Measurements from ENCODE around the gene CYP2S1. TPM values are rescaled to one million over a fixed set of nuclear protein-coding genes. Genes with fewer than 3 reads are reported as not detected.

The CYP2S1 gene
- total RNA-seq, 1 donor: 0.45 TPM

DNA sequence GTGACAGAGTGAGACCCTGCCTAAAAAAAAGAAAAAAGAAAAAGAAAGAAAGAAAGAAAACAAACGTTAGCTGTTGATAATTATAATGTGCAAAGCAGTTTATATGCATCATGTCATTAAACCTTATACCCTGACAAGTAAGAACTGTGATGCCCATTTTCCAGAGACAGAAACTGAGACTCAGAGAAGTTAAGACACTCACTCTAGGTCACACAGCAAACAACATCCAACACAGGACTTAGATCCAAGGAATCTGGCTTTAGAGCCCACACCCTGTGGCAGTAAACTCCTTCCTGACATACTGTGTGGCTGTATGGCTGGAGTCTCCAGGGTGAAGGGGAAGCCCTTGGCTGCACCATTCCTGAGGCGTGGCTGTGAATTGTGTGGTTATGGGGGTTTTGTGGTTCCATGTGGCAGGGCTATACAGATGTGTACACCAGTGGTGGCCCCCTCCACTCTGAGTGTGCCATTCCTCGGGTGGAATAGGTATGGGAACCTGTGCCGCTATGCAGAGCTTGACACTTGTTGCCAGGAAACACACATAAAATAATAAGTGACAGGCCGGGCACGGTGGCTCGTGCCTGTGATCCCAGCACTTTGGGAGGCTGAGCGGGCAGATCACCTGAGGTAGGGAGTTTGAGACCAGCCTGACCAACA lies 41.6 kb downstream of the CYP2S1 start:
- DNase-seq (ENCODE audit: low read depth): no peak
- TF ChIP-seq, protein P1, sequence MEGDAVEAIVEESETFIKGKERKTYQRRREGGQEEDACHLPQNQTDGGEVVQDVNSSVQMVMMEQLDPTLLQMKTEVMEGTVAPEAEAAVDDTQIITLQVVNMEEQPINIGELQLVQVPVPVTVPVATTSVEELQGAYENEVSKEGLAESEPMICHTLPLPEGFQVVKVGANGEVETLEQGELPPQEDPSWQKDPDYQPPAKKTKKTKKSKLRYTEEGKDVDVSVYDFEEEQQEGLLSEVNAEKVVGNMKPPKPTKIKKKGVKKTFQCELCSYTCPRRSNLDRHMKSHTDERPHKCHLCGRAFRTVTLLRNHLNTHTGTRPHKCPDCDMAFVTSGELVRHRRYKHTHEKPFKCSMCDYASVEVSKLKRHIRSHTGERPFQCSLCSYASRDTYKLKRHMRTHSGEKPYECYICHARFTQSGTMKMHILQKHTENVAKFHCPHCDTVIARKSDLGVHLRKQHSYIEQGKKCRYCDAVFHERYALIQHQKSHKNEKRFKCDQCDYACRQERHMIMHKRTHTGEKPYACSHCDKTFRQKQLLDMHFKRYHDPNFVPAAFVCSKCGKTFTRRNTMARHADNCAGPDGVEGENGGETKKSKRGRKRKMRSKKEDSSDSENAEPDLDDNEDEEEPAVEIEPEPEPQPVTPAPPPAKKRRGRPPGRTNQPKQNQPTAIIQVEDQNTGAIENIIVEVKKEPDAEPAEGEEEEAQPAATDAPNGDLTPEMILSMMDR (IDR thresholded peaks at IDR 0.05; ENCODE audit: insufficient read depth, low read length): no peak
- H3K4me3 ChIP-seq (ENCODE audit: low read depth, low read length): no peak overlapping the region

DNA sequence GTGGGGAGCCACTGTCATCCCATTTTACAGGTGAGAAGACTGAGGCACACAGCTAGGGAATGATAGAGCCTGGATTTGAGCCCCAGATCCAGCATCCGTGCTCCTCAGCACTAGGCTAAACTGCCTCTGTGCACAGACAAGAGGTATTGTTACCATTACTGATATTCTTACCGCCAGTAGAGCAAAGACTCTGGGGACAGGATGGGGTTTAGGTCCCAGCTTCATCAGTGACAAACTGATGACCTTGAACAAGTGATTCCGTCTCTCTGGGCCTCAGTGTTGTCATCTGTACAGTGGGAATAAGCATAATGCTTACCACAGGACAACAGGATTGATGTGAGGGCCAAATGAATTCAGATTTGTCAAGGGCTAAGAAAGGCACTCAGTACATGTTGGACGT lies 42.5 kb downstream of the CYP2S1 start:
- TF ChIP-seq, protein P1 (IDR thresholded peaks at IDR 0.05; ENCODE audit: insufficient read depth, low read length): no peak
- no peak for DNase-seq (ENCODE audit: low read depth)
- H3K4me3 ChIP-seq (ENCODE audit: low read depth, low read length): no peak overlapping the region

DNA sequence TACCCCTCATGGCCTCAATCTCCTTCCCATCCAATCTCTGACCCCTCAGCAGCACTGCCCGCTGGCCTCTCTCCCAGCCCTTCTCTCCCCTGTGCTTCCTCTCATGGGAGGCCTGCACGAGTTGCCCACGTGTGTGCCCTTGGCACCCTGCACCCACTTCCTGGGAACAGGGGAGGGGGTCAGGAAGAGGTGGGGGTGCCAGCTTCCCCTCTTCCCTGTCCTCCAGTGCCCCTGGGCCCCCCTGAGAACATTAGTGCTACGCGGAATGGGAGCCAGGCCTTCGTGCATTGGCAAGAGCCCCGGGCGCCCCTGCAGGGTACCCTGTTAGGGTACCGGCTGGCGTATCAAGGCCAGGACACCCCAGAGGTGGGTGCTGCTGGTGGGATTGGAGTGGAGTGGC lies 45.2 kb downstream of the CYP2S1 start:
- TF ChIP-seq, protein P1 (IDR thresholded peaks at IDR 0.05; ENCODE audit: insufficient read depth, low read length): no peak
- no peak for DNase-seq (ENCODE audit: low read depth)
- no peak overlapping the region for H3K4me3 ChIP-seq (ENCODE audit: low read depth, low read length)

DNA sequence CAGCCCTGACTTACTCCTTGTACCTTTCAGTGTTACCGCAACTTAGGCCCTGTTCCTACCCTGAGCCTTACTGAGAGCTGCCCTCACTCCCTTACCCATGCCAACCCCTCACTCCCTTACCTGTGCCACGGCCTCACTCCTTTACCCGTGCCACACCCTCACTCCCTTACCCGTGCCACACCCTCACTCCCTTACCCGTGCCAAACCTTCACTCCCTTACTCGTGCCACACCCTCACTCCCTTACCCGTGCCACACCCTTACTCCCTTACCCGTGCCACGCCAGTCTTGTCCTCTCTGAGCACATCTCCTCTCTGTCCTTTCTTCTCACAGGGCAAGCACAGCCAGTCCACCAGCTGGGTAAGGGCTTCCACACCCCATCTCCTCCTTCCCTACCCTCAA lies 46.3 kb downstream of the CYP2S1 start:
- TF ChIP-seq, protein P1 (IDR thresholded peaks at IDR 0.05; ENCODE audit: insufficient read depth, low read length): no peak
- H3K4me3 ChIP-seq (ENCODE audit: low read depth, low read length): no peak overlapping the region
- no peak for DNase-seq (ENCODE audit: low read depth)

DNA sequence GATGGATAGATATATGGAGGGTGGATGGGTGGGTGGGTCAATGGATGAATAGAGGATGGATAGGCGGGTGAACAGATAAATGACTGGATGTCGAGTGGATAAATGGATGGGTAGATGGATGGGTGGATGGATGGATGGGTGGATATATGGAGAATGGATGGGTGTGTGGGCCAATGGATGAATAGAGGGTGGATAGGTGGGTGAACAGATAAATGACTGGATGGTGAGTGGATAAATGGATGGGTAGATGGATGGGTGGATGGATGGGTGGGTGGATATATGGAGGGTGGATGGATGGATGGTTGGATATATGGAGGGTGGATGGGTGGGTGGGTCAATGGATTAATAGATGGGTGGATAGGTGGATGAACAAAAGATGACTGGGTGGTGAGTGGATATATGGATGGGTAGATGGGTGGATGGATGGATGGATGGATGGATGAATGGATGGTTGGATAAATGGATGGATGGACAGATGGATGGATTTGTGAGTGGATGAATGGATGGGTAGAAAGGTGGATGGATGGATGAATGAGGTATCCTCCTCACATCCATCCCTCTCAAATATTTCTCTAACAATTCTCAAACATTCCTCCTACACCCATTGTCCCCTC lies 47.0 kb downstream of the CYP2S1 start:
- H3K4me3 ChIP-seq (ENCODE audit: low read depth, low read length): no peak overlapping the region
- TF ChIP-seq, protein P1 (IDR thresholded peaks at IDR 0.05; ENCODE audit: insufficient read depth, low read length): no peak
- DNase-seq (ENCODE audit: low read depth): no peak

DNA sequence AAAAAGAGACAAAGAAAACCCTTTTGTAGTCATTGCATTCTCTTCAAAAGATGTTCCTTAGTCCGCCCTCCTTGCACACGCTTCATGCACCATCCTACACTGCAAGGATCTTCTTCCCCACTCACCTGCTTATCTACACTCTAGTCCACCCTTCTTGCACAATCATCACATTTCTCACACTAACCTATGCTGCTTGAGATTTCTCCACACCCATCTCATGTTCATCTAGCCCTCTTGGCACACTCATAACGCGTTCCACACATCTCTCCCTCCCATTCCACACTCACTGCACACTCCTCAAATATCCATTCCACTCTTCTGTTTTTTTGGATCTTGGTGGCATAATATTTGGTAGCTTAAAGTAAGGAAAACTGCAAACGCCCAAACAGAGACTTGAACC lies 48.8 kb downstream of the CYP2S1 start:
- no peak overlapping the region for H3K4me3 ChIP-seq (ENCODE audit: low read depth, low read length)
- TF ChIP-seq, protein P1 (IDR thresholded peaks at IDR 0.05; ENCODE audit: insufficient read depth, low read length): no peak

More for the DNA sequence above, 48.8 kb downstream of the CYP2S1 start:
- no peak for DNase-seq (ENCODE audit: low read depth)

Measured in fibroblast of the aortic adventitia (primary cell).